Raji (cell line): ENCODE data around the gene SPSB4.

ENCODE experiments used
- POLR2A ChIP-seq: IDR thresholded peaks from 2 replicates; pipeline ENCODE4 v1.6.1; 2011; ENCODE audit warnings: low read depth, low read length, control low read depth; ENCODE audit not compliant: insufficient read depth

Gene SPSB4

GRCh38 chr3:141128126-141128777, 77.1 kb downstream of the SPSB4 start:
- TF ChIP-seq POLR2A: no peak

GRCh38 chr3:141129049-141129448, 77.9 kb downstream of the SPSB4 start:
- no peak for TF ChIP-seq POLR2A

DNA sequence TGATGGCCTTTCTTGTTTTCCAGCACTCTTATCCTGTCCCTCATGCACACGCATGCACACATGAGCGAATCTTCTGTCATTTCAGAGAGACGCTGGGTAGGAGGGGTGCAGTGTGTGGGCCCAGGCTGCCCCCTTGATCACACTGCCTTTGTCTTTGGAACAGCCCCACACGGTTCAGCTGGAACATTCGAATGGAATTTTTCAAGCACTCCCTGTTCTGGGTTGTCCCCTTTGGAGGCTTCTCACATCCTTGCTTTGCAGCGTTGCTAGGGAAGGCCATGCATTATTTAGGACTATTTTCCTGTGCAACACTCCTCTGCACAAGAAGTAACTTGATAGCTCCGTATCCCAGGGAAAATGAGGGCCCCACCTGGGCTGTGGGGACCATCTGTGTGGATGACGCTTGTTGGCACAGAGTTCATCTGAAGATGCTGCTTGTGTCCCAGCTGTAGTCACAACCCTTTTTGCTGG, 78.4 kb downstream of the SPSB4 start:
- no peak for TF ChIP-seq POLR2A

GRCh38 chr3:141143517-141143916, 92.4 kb downstream of the SPSB4 start:
- no peak for TF ChIP-seq POLR2A

- no peak for TF ChIP-seq POLR2A
Measured at GRCh38 chr3:141146979-141147470, 95.9 kb downstream of the SPSB4 start.

DNA sequence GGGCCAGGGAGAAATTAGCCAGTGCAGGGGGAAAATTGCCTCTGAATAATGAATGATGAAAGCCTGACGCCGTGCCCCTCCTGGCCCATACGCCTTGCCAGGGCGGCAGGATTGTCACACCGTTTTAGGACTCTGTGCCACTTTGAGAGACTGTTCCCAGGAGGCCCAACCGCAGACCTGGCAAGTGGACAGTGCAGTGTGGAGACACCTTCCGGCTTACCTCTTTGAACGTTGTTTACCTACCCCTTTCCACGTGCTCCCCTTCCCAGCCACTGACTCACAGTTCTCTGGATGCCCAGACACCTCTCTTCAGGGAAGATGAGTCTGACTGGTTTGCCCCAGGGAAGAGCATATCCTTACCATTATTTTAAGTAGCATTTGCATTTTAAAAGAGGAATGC, 96.5 kb downstream of the SPSB4 start:
- no peak for TF ChIP-seq POLR2A

DNA sequence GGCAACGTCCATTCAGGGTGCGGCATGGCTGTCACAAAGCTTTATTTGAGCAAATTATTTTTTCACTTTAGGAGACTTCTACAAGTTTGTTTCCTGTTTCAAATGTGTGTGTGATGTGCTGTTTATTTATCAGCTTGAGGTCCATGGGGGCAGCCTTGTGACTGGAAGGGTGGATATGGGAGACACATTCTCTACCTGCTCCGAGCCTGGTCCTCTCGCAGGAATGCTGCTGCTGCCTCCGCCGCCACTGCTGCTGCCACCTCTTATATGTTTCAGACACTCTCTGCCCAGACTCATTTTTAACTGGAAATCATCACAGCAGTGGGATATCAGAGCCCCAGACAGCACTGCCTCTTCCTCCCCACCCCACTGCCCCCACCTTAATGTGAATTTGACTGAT, 97.0 kb downstream of the SPSB4 start:
- no peak for TF ChIP-seq POLR2A

GRCh38 chr3:141148770-141149169, 97.6 kb downstream of the SPSB4 start:
- TF ChIP-seq POLR2A: no peak

GRCh38 chr3:141150081-141150830, 99.1 kb downstream of the SPSB4 start:
- TF ChIP-seq POLR2A: no peak

GRCh38 chr3:141150931-141151330, 99.8 kb downstream of the SPSB4 start:
- no peak for TF ChIP-seq POLR2A

DNA sequence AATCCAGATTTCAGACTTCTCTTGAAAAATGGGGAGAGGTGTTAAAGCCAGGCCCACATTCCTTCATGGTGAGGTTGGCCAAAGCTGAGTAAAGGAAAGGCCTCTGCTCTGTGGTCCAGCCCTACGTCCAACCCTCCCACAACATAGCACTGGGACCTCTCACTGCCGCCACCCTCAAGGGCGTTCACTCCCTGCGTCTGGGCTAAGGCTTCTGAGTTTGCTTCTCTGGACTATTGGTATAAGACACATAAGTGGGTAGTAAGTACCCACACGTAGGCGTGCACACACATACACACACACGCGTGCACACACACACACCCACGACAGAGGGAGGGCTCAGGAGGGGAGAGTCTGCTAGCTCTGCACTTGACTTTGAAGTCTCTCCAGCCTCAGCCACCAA, 100.3 kb downstream of the SPSB4 start:
- TF ChIP-seq POLR2A: no peak

GRCh38 chr3:141152130-141152529, 101.0 kb downstream of the SPSB4 start:
- TF ChIP-seq POLR2A: no peak

DNA sequence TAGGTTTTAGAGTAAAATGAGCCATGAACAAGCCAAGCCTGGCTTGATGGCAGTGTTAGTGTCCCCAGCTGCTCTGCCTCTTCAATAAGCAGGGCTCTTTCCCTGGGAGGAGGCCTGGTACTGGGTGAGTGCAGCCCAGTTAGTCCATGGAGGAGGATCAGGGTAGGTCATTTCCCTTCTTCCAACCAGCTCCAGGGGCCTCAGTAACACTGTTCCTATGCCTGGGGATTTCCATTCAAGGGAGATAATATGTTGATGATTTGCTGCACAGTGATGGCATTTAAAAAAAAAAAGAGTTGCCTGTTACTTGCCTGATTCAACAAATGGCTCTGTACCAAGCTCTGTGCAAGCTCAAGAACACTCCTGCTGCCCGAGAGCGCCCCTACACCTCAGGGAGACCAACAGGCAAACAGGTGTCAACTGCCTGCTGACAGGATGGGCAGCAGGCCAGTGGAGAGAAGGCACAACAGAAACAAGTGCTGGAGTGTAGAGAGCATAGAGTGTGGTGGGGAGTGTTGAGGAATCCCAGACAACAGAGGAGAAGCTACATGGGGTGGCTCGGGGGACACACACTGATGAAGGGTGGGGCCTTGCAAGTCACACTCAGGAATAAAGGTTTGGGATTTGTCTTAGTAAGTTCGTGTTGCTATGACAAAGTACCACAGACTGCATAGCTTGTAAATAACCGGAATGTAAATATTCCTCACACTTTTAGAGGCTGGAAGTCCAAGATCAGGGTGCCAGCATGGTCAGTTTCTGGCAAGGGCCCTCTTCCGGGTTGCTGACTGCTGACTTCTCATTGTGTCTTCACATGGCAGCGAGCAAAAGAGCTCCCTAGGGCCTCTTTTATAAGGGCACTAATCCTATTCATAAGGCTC, 101.9 kb downstream of the SPSB4 start:
- no peak for TF ChIP-seq POLR2A

GRCh38 chr3:141153679-141153966, 102.5 kb downstream of the SPSB4 start:
- no peak for TF ChIP-seq POLR2A

DNA sequence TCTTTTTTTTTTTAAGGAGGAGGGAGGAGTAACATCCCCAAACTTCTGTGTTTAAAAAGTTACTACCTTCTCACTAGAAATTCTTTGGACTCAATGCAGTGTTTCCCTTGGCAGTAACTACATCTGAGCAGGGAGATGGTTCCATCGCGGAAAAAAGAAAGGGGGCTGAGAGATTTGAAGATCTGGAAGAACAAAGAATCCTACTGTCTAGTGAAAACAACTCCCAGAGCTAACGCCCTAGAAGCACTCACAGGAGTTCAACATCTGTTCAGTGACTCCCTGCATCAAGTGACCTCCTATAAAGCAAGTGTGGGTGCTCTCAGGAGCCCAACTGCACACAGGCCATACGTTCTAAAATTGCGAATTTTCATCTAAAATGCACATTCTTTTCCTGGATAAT, 113.7 kb downstream of the SPSB4 start:
- TF ChIP-seq POLR2A: no peak

- TF ChIP-seq POLR2A: no peak
Measured at GRCh38 chr3:141167681-141168080, 116.5 kb downstream of the SPSB4 start.
